RWPE2 (cell line): ENCODE data around the gene DOK3.

Experiments used
- ATAC-seq: fragments of 200-7000 bp; cut with Tn5 transposase; 3 replicates; pipeline ENCODE4 v1.9.1; 2021; ENCODE audit warnings: low read depth
- DNase-seq: peaks from one replicate; pipeline ENCODE4 v3.0.0-alpha.2; 2020; ENCODE audit warnings: low spot score
- H3K27ac ChIP-seq: fragments of 450-650 bp; 2 replicates; pipeline ENCODE4 v1.5.1; 2017; ENCODE audit warnings: mild to moderate bottlenecking; ENCODE audit not compliant: poor library complexity, severe bottlenecking
- H3K27me3 ChIP-seq: fragments of 250-450 bp; sonication (Bioruptor Pico); 2 replicates; pipeline ENCODE4 v1.5.1; 2021; ENCODE audit warnings: mild to moderate bottlenecking, moderate library complexity; ENCODE audit not compliant: insufficient read depth, poor library complexity, severe bottlenecking
- H3K36me3 ChIP-seq: fragments of 250-450 bp; sonication (Bioruptor Pico); 2 replicates; pipeline ENCODE4 v1.5.1; 2020; ENCODE audit warnings: low read depth, mild to moderate bottlenecking, moderate library complexity
- H3K4me1 ChIP-seq: fragments of 250-450 bp; sonication (Bioruptor Pico); 2 replicates; pipeline ENCODE4 v1.5.1; 2021; ENCODE audit warnings: mild to moderate bottlenecking, moderate library complexity; ENCODE audit not compliant: insufficient read depth, poor library complexity, severe bottlenecking
- H3K4me3 ChIP-seq: fragments of 250-450 bp; sonication (Bioruptor Pico); 2 replicates; pipeline ENCODE4 v1.5.1; 2021; ENCODE audit warnings: mild to moderate bottlenecking, moderate library complexity; ENCODE audit not compliant: severe bottlenecking
- H3K9me3 ChIP-seq: fragments of 250-450 bp; sonication (Bioruptor Pico); 2 replicates; pipeline ENCODE4 v1.5.1; 2021; ENCODE audit warnings: mild to moderate bottlenecking, moderate library complexity; ENCODE audit not compliant: severe bottlenecking
- CTCF ChIP-seq: fragments of 450-650 bp; IDR thresholded peaks from one replicate; pipeline ENCODE4 v1.5.1; 2017; ENCODE audit warnings: mild to moderate bottlenecking, moderate library complexity; ENCODE audit not compliant: poor library complexity, severe bottlenecking

Gene DOK3

GRCh38 chr5:177456976-177457851 is 52.4 kb downstream of the DOK3 start:
- H3K27me3 ChIP-seq = no peaks in the 10 kb centered on the region
- H3K9me3 ChIP-seq = no peaks in the 10 kb centered on the region
- H3K27ac ChIP-seq = peak overlapping the region; percentile 77
- peaks cover 25% of the 10 kb centered on the region for H3K36me3 ChIP-seq
- H3K4me1 ChIP-seq = no peaks in the 10 kb centered on the region
- no peak overlapping the region for H3K4me3 ChIP-seq
- DNase-seq = peak; percentile 99
- no peak for TF ChIP-seq CTCF
- peak; percentile 66 for ATAC-seq

GRCh38 chr5:177456591-177456964 is 53.0 kb downstream of the DOK3 start:
- DNase-seq = no peak
- peak overlapping the region; percentile 77 for H3K27ac ChIP-seq

GRCh38 chr5:177455661-177456590 is 53.7 kb downstream of the DOK3 start:
- Histone ChIP-seq H3K4me3 (peak overlapping the region; percentile 56), H3K4me1 (no peaks in the 10 kb centered on the region), H3K36me3 (peaks cover 25% of the 10 kb centered on the region), H3K9me3 (no peaks in the 10 kb centered on the region), H3K27ac (peak overlapping the region; percentile 77), H3K27me3 (no peaks in the 10 kb centered on the region)
- peak; percentile 94 for TF ChIP-seq CTCF
- DNase-seq (peak; percentile 96), ATAC-seq (peak; percentile 34)

More at GRCh38 chr5:177456591-177456964, 53.0 kb downstream of the DOK3 start:
- Histone ChIP-seq H3K4me1 (no peaks in the 10 kb centered on the region), H3K36me3 (peaks cover 25% of the 10 kb centered on the region), H3K27me3 (no peaks in the 10 kb centered on the region), H3K4me3 (no peak overlapping the region), H3K9me3 (no peaks in the 10 kb centered on the region)
- no peak for ATAC-seq
- TF ChIP-seq CTCF = peak; percentile 78

- Histone ChIP-seq H3K9me3 (no peaks in the 10 kb centered on the region), H3K4me3 (peak overlapping the region; percentile 56), H3K27me3 (no peaks in the 10 kb centered on the region), H3K36me3 (peaks cover 25% of the 10 kb centered on the region), H3K27ac (peak overlapping the region; percentile 77), H3K4me1 (no peaks in the 10 kb centered on the region)
- DNase-seq (no peak), ATAC-seq (peak; percentile 44)
- peak; percentile 41 for TF ChIP-seq CTCF
These were observed 54.5 kb downstream of the DOK3 start for GRCh38 chr5:177455036-177455660.
